WTC11 (cell line): ENCODE results near the gene KDM4B. TPM values are rescaled to one million over a fixed set of nuclear protein-coding genes. Genes with fewer than 3 reads are reported as not detected.

ENCODE experiments used
- ATAC-seq: fragments of 200-7000 bp; cut with Tn5 transposase; 2 replicates; pipeline ENCODE4 v1.10.0; 2021; ENCODE audit warnings: mild to moderate bottlenecking, moderate library complexity
- CTCF ChIA-PET: fragments of 300-600 bp; sonication (Branson Sonifier 250); formaldehyde crosslinking; loops from one replicate; lab custom pipeline; 2021; ENCODE audit warnings: antibody characterized with exemption; lab: Charles Lee
- POLR2A ChIA-PET: fragments of 350-600 bp; sonication (Branson Sonifier 250); formaldehyde crosslinking; loops from one replicate; lab custom pipeline; 2021; ENCODE audit warnings: antibody characterized with exemption; lab: Charles Lee
- DNase-seq: peaks from one replicate; pipeline ENCODE4 v3.0.0; 2021; ENCODE audit warnings: low spot score
- H3K27ac Mint-ChIP-seq: 2 replicates; pipeline ENCODE4 v1.8.0; 2021; ENCODE audit warnings: mixed read lengths
- H3K27me3 Mint-ChIP-seq: 2 replicates; pipeline ENCODE4 v1.8.0; 2021; ENCODE audit warnings: low read depth, mild to moderate bottlenecking, moderate library complexity, mixed read lengths
- H3K36me3 Mint-ChIP-seq: 2 replicates; pipeline ENCODE4 v1.8.0; 2021; ENCODE audit warnings: mixed read lengths
- H3K4me1 Mint-ChIP-seq: 2 replicates; pipeline ENCODE4 v1.8.0; 2022; ENCODE audit warnings: mixed read lengths
- H3K4me3 Mint-ChIP-seq: 2 replicates; pipeline ENCODE4 v1.8.0; 2021; ENCODE audit warnings: mild to moderate bottlenecking, moderate library complexity, mixed read lengths
- H3K9me3 Mint-ChIP-seq: 2 replicates; pipeline ENCODE4 v1.8.0; 2021; ENCODE audit warnings: mixed read lengths
- EMX1 ChIP-seq: fragments of 250-450 bp; sonication (Bioruptor Pico); IDR thresholded peaks from 2 replicates; pipeline ENCODE4 v1.8.0; 2021; ENCODE audit warnings: mild to moderate bottlenecking
- ESRRA ChIP-seq: sonication (generic); formaldehyde crosslinking; IDR thresholded peaks from 2 replicates; pipeline ENCODE4 v1.8.1; 2022; ENCODE audit warnings: mild to moderate bottlenecking, missing genetic modification reagents, borderline replicate concordance
- FOXJ3 ChIP-seq: sonication (generic); formaldehyde crosslinking; IDR thresholded peaks from 2 replicates; pipeline ENCODE4 v1.9.0; 2021; ENCODE audit warnings: missing genetic modification reagents, mild to moderate bottlenecking, borderline replicate concordance
- JUN ChIP-seq: sonication (generic); formaldehyde crosslinking; IDR thresholded peaks from 2 replicates; pipeline ENCODE4 v1.8.0; 2023; ENCODE audit warnings: mild to moderate bottlenecking, missing genetic modification reagents
- NR1H2 ChIP-seq: sonication (generic); formaldehyde crosslinking; IDR thresholded peaks from 2 replicates; pipeline ENCODE4 v1.9.0; 2021; ENCODE audit warnings: mild to moderate bottlenecking, moderate library complexity, missing genetic modification reagents
- NR2C2 ChIP-seq: sonication (generic); formaldehyde crosslinking; IDR thresholded peaks from 2 replicates; pipeline ENCODE4 v1.8.0; 2022; ENCODE audit warnings: mild to moderate bottlenecking, missing genetic modification reagents
- PRRX2 ChIP-seq: fragments of 250-450 bp; sonication (Bioruptor Pico); IDR thresholded peaks from 2 replicates; pipeline ENCODE4 v1.8.0; 2021; ENCODE audit warnings: mild to moderate bottlenecking
- RELA ChIP-seq: sonication (generic); formaldehyde crosslinking; IDR thresholded peaks from 2 replicates; pipeline ENCODE4 v1.8.1; 2022; ENCODE audit warnings: missing genetic modification reagents, mild to moderate bottlenecking, borderline replicate concordance
- SMAD4 ChIP-seq: sonication (generic); formaldehyde crosslinking; IDR thresholded peaks from 2 replicates; pipeline ENCODE4 v1.8.0; 2022; ENCODE audit warnings: mild to moderate bottlenecking, missing genetic modification reagents
- SP1 ChIP-seq: sonication (generic); formaldehyde crosslinking; conservative IDR thresholded peaks from 2 replicates; pipeline ENCODE4 v1.8.1; 2022; ENCODE audit warnings: missing genetic modification reagents
- ZNF396 ChIP-seq: fragments of 250-450 bp; sonication (Bioruptor Pico); IDR thresholded peaks from 2 replicates; pipeline ENCODE4 v1.8.0; 2021; ENCODE audit warnings: mild to moderate bottlenecking, moderate library complexity, borderline replicate concordance
- total RNA-seq: library from RNA; stranded (reverse); gene quantifications from 3 replicates; pipeline ENCODE4 v1.2.3, GENCODE V29; 2021
- TF ChIP-seq, protein P1 (sequence below): sonication (generic); formaldehyde crosslinking; IDR thresholded peaks from 2 replicates; pipeline ENCODE4 v1.8.1; 2022; ENCODE audit warnings: missing genetic modification reagents, borderline replicate concordance
- TF ChIP-seq, protein P2 (sequence below): fragments of 250-450 bp; sonication (Bioruptor Pico); conservative IDR thresholded peaks from 2 replicates; pipeline ENCODE4 v1.9.0; 2021; ENCODE audit warnings: mild to moderate bottlenecking
- TF ChIP-seq, protein P3 (sequence below): fragments of 250-450 bp; sonication (Bioruptor Pico); IDR thresholded peaks from 2 replicates; pipeline ENCODE4 v1.8.0; 2021; ENCODE audit warnings: mild to moderate bottlenecking
- TF ChIP-seq, protein P4 (sequence below): sonication (generic); formaldehyde crosslinking; conservative IDR thresholded peaks from 2 replicates; pipeline ENCODE4 v1.8.1; 2023; ENCODE audit warnings: mild to moderate bottlenecking, low read depth, missing genetic modification reagents, moderate library complexity
- TF ChIP-seq, protein P5 (sequence below): sonication (generic); formaldehyde crosslinking; IDR thresholded peaks from 2 replicates; pipeline ENCODE4 v1.8.1; 2023; ENCODE audit warnings: mild to moderate bottlenecking, missing genetic modification reagents

KDM4B gene
- total RNA-seq, 1 experiment from 2014 or later, result 43.2 TPM

DNA sequence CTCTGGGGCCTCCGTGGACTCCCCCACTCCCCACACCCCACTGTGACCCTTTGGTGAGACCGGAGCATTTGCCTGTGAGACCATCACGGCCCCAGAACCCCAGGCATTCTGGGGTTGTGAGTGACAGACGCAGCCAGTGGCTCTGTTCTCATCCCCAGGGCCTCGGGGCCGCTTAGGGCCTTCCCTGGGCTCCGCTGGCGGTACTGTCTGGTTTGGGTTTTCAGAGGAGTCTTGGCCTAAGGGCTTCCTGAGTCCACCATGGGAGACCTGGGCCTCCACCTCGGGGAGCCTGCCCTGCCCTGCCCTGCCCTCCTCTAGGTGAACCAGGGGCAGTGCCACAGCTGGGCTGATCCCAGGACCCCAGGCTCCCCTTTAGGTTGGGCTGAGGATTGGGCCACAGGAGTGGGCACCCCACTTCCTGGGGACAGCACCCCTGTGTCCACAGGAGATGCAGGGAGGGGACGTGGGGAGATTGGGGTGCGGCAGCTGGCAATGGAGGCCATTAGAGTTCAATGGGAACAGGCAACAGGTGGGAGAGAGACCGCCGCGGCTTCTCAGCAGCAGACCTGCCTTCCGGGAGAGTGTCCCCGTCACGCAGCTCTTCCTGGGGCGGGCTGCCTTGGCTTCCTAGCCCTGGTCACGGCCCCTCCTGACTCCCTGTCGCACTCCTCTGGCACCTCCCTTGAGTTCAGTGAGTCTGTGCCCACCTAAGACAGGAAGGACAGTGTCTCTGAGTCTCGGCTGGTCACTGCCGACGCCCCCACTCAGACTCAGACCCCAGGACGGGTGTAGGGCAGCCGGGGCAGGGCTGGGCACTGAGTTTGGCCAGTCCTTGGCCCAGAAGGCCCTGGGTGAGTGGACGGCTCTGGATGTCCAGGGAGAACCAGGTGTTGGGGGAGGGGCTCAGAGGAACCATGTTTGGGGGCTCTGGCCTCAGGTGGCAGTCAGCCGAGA, 164.1 kb downstream of the KDM4B start:
- peaks cover 7% of the 10 kb centered on the region for H3K36me3 Mint-ChIP-seq
- ChIA-PET POLR2A (interaction anchor here (1.0 kb wide), 1 partner anchor 46 kb away, joined by 3 read pairs; no protein-coding TSS in a partner anchor), CTCF (interaction anchor here (0.6 to 2.7 kb wide), 14 partner anchors 16 to 454 kb away, joined by 3 to 20 read pairs (median 8); no protein-coding TSS in a partner anchor)
- DNase-seq, result no peak
- H3K4me1 Mint-ChIP-seq, result peaks cover 18% of the 10 kb centered on the region
- ATAC-seq, result no peak
- no peaks in the 10 kb centered on the region for H3K9me3 Mint-ChIP-seq
- H3K4me3 Mint-ChIP-seq, result no peak overlapping the region
- 0 out of 2 replicates have a peak overlapping the region, but pooled peaks have one; percentile 57 for H3K27ac Mint-ChIP-seq
- no peaks in the 10 kb centered on the region for H3K27me3 Mint-ChIP-seq
- TF ChIP-seq, protein P1, sequence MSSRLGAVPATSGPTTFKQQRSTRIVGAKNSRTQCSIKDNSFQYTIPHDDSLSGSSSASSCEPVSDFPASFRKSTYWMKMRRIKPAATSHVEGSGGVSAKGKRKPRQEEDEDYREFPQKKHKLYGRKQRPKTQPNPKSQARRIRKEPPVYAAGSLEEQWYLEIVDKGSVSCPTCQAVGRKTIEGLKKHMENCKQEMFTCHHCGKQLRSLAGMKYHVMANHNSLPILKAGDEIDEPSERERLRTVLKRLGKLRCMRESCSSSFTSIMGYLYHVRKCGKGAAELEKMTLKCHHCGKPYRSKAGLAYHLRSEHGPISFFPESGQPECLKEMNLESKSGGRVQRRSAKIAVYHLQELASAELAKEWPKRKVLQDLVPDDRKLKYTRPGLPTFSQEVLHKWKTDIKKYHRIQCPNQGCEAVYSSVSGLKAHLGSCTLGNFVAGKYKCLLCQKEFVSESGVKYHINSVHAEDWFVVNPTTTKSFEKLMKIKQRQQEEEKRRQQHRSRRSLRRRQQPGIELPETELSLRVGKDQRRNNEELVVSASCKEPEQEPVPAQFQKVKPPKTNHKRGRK (CRISPR knock-in tag), result no peak
- TF ChIP-seq ZNF396 (CRISPR knock-in tag), result no peak
- TF ChIP-seq, protein P2, sequence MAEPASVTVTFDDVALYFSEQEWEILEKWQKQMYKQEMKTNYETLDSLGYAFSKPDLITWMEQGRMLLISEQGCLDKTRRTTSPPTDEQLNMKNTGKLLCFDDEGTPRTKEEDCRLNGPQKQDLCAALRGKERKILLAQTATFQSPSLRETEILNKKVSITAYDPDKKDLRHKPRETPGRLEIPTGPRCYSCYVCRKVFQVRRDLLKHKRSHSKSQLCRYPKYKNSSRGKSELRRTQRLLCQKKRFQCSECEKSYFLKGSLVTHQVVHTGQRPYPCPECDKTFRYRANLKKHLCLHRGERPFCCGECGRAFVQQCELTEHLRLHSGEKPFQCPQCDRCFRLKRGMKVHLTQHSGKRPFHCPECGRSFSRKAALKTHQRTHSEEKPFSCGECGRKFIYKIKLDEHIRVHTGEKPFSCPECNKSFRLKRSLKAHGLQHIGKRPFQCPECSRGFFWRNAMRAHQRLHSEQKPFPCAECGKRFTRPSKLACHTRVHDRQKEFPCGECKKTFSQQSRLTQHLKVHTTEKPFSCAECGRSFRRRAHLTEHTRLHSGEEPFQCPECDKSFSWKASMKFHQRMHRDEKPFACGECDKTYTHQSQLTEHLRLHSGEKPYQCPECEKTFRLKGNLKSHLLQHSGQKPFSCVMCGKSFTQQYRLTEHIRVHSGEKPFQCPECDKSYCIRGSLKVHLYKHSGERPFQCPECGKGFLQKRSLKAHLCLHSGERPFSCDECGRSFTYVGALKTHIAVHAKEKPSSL (CRISPR knock-in tag), result no peak

DNA sequence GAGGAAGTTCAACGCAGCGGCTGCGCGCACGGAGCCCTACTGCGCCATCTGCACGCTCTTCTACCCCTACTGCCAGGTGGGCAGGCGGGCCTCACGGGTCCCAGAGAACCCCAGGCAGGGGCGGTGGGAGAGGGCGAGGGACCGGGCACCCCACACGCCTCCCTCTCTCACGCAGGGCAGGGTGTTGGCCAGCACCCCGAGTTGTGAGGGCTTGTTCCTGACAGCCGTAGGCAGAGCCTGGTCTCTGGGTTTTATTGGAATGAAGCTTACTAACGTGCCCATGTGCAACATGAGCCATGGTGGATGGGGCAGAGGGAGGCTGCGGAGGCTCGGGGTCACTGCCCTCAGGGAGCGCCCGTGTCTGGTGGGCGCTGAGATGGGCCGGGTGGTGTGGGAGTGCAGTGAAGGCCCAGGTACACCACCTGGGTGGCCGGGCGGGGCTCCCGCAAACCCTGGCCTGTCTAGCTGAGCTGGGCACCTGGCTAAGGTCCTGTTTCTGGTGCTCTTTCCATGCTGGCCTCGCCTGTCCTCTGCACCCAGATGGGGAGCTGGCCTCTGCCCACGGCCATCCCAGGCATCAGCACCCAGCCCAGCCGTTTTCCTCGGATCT, 165.2 kb downstream of the KDM4B start:
- TF ChIP-seq, protein P3, sequence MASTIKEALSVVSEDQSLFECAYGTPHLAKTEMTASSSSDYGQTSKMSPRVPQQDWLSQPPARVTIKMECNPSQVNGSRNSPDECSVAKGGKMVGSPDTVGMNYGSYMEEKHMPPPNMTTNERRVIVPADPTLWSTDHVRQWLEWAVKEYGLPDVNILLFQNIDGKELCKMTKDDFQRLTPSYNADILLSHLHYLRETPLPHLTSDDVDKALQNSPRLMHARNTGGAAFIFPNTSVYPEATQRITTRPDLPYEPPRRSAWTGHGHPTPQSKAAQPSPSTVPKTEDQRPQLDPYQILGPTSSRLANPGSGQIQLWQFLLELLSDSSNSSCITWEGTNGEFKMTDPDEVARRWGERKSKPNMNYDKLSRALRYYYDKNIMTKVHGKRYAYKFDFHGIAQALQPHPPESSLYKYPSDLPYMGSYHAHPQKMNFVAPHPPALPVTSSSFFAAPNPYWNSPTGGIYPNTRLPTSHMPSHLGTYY, result no peak
- TF ChIP-seq RELA (CRISPR knock-in tag) (no peak), PRRX2 (CRISPR knock-in tag) (no peak), NR1H2 (CRISPR knock-in tag) (no peak), EMX1 (CRISPR knock-in tag) (no peak), NR2C2 (CRISPR knock-in tag) (no peak), SMAD4 (CRISPR knock-in tag) (no peak), FOXJ3 (no peak), JUN (CRISPR knock-in tag) (no peak), ESRRA (CRISPR knock-in tag) (no peak), SP1 (CRISPR knock-in tag) (no peak)
- TF ChIP-seq, protein P4, sequence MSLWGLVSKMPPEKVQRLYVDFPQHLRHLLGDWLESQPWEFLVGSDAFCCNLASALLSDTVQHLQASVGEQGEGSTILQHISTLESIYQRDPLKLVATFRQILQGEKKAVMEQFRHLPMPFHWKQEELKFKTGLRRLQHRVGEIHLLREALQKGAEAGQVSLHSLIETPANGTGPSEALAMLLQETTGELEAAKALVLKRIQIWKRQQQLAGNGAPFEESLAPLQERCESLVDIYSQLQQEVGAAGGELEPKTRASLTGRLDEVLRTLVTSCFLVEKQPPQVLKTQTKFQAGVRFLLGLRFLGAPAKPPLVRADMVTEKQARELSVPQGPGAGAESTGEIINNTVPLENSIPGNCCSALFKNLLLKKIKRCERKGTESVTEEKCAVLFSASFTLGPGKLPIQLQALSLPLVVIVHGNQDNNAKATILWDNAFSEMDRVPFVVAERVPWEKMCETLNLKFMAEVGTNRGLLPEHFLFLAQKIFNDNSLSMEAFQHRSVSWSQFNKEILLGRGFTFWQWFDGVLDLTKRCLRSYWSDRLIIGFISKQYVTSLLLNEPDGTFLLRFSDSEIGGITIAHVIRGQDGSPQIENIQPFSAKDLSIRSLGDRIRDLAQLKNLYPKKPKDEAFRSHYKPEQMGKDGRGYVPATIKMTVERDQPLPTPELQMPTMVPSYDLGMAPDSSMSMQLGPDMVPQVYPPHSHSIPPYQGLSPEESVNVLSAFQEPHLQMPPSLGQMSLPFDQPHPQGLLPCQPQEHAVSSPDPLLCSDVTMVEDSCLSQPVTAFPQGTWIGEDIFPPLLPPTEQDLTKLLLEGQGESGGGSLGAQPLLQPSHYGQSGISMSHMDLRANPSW (CRISPR knock-in tag), result no peak
- TF ChIP-seq, protein P2 (CRISPR knock-in tag), result no peak
- TF ChIP-seq, protein P5, sequence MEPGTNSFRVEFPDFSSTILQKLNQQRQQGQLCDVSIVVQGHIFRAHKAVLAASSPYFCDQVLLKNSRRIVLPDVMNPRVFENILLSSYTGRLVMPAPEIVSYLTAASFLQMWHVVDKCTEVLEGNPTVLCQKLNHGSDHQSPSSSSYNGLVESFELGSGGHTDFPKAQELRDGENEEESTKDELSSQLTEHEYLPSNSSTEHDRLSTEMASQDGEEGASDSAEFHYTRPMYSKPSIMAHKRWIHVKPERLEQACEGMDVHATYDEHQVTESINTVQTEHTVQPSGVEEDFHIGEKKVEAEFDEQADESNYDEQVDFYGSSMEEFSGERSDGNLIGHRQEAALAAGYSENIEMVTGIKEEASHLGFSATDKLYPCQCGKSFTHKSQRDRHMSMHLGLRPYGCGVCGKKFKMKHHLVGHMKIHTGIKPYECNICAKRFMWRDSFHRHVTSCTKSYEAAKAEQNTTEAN (CRISPR knock-in tag), result no peak
- POLR2A ChIA-PET, result no interaction called here
- Mint-ChIP-seq H3K27me3 (no peaks in the 10 kb centered on the region), H3K4me1 (peaks cover 18% of the 10 kb centered on the region), H3K9me3 (no peaks in the 10 kb centered on the region), H3K4me3 (no peak overlapping the region), H3K36me3 (peaks cover 17% of the 10 kb centered on the region), H3K27ac (no peak overlapping the region)
- DNase-seq, result no peak
- CTCF ChIA-PET, result interaction anchor here (0.8 to 2.4 kb wide), 5 partner anchors 20 to 103 kb away, joined by 3 to 9 read pairs (median 5); no protein-coding TSS in a partner anchor
- no peak for ATAC-seq
